ENCODE data around the gene SLC24A4.
"Not testable (repeated sequence)": the region's sequence is repeated elsewhere in the genome, so short reads cannot be mapped to it uniquely, and the experiment has no call there.

SLC24A4 gene

GRCh38 chr14:92387578-92387977 is 64.6 kb downstream of the SLC24A4 start:
- Histone ChIP-seq H3K4me3 (ENCODE audit: extremely low read depth, insufficient read depth, low read length, poor library complexity, severe bottlenecking) (no peak overlapping the region), H3K9me3 (ENCODE audit: control insufficient read depth, low read length) (no peaks in the 10 kb centered on the region), H3K36me3 (ENCODE audit: control insufficient read depth, insufficient read depth, low read length) (no peaks in the 10 kb centered on the region), H3K27ac (ENCODE audit: low read depth, low read length, severe bottlenecking) (no peak overlapping the region), H3K4me1 (ENCODE audit: control insufficient read depth, insufficient read depth, low read length, poor library complexity, severe bottlenecking) (no peaks in the 10 kb centered on the region)
- no CpG with 5 or more reads among the region's 1 CpG for WGBS, 2 experiments (ENCODE audit: insufficient coverage in 2 of 2)

GRCh38 chr14:92389598-92390158 is 66.7 kb downstream of the SLC24A4 start:
- H3K36me3 ChIP-seq (ENCODE audit: control insufficient read depth, insufficient read depth, low read length) = no peaks in the 10 kb centered on the region
- no peak overlapping the region for H3K4me3 ChIP-seq (ENCODE audit: extremely low read depth, insufficient read depth, low read length, poor library complexity, severe bottlenecking)
- H3K9me3 ChIP-seq (ENCODE audit: control insufficient read depth, low read length) = no peaks in the 10 kb centered on the region
- WGBS, 2 experiments (ENCODE audit: insufficient coverage in 2 of 2) = 77 to 83% methylated on average over 10 to 12 of the region's 12 CpGs
- H3K27ac ChIP-seq (ENCODE audit: low read depth, low read length, severe bottlenecking) = no peak overlapping the region
- H3K4me1 ChIP-seq (ENCODE audit: control insufficient read depth, insufficient read depth, low read length, poor library complexity, severe bottlenecking) = no peaks in the 10 kb centered on the region

GRCh38 chr14:92391726-92392125 is 68.8 kb downstream of the SLC24A4 start:
- H3K27ac ChIP-seq (ENCODE audit: low read depth, low read length, severe bottlenecking) = no peak overlapping the region

GRCh38 chr14:92392711-92393110 is 69.7 kb downstream of the SLC24A4 start:
- H3K4me1 ChIP-seq (ENCODE audit: control insufficient read depth, insufficient read depth, low read length, poor library complexity, severe bottlenecking) = peaks cover 7% of the 10 kb centered on the region
- H3K9me3 ChIP-seq (ENCODE audit: control insufficient read depth, low read length) = no peaks in the 10 kb centered on the region
- H3K27ac ChIP-seq (ENCODE audit: low read depth, low read length, severe bottlenecking) = no peak overlapping the region
- no peak overlapping the region for H3K4me3 ChIP-seq (ENCODE audit: extremely low read depth, insufficient read depth, low read length, poor library complexity, severe bottlenecking)
- WGBS, 2 experiments (ENCODE audit: insufficient coverage in 2 of 2) = 96 to 99% methylated on average over 9 of the region's 9 CpGs
- H3K36me3 ChIP-seq (ENCODE audit: control insufficient read depth, insufficient read depth, low read length) = no peaks in the 10 kb centered on the region

More at GRCh38 chr14:92391726-92392125, 68.8 kb downstream of the SLC24A4 start:
- Histone ChIP-seq H3K4me3 (ENCODE audit: extremely low read depth, insufficient read depth, low read length, poor library complexity, severe bottlenecking) (no peak overlapping the region), H3K36me3 (ENCODE audit: control insufficient read depth, insufficient read depth, low read length) (no peaks in the 10 kb centered on the region), H3K4me1 (ENCODE audit: control insufficient read depth, insufficient read depth, low read length, poor library complexity, severe bottlenecking) (no peaks in the 10 kb centered on the region), H3K9me3 (ENCODE audit: control insufficient read depth, low read length) (no peaks in the 10 kb centered on the region)
- WGBS, 2 experiments (ENCODE audit: insufficient coverage in 2 of 2) = 87 to 93% methylated on average over 7 to 9 of the region's 10 CpGs

GRCh38 chr14:92397150-92397952 is 74.4 kb downstream of the SLC24A4 start:
- Histone ChIP-seq H3K4me3 (ENCODE audit: extremely low read depth, insufficient read depth, low read length, poor library complexity, severe bottlenecking) (no peak overlapping the region), H3K4me1 (ENCODE audit: control insufficient read depth, insufficient read depth, low read length, poor library complexity, severe bottlenecking) (peaks cover 22% of the 10 kb centered on the region), H3K36me3 (ENCODE audit: control insufficient read depth, insufficient read depth, low read length) (no peaks in the 10 kb centered on the region), H3K9me3 (ENCODE audit: control insufficient read depth, low read length) (no peaks in the 10 kb centered on the region), H3K27ac (ENCODE audit: low read depth, low read length, severe bottlenecking) (no peak overlapping the region)
- WGBS, 2 experiments (ENCODE audit: insufficient coverage in 2 of 2) = 47 to 53% methylated on average over 6 of the region's 9 CpGs

GRCh38 chr14:92397953-92398564 is 75.1 kb downstream of the SLC24A4 start:
- H3K9me3 ChIP-seq (ENCODE audit: control insufficient read depth, low read length) = peaks cover 5% of the 10 kb centered on the region
- WGBS, 2 experiments (ENCODE audit: insufficient coverage in 2 of 2) = 84 to 87% methylated on average over 9 of the region's 9 CpGs

GRCh38 chr14:92398888-92399636 is 76.1 kb downstream of the SLC24A4 start:
- peaks cover 5% of the 10 kb centered on the region for H3K9me3 ChIP-seq (ENCODE audit: control insufficient read depth, low read length)
- 91% methylated on average over 4 of the region's 7 CpGs for WGBS, 2 experiments (ENCODE audit: insufficient coverage in 2 of 2)
- H3K27ac ChIP-seq (ENCODE audit: low read depth, low read length, severe bottlenecking) = no peak overlapping the region
- no peak overlapping the region for H3K4me3 ChIP-seq (ENCODE audit: extremely low read depth, insufficient read depth, low read length, poor library complexity, severe bottlenecking)
- peaks cover 22% of the 10 kb centered on the region for H3K4me1 ChIP-seq (ENCODE audit: control insufficient read depth, insufficient read depth, low read length, poor library complexity, severe bottlenecking)
- no peaks in the 10 kb centered on the region for H3K36me3 ChIP-seq (ENCODE audit: control insufficient read depth, insufficient read depth, low read length)

More at GRCh38 chr14:92397953-92398564, 75.1 kb downstream of the SLC24A4 start:
- peaks cover 22% of the 10 kb centered on the region for H3K4me1 ChIP-seq (ENCODE audit: control insufficient read depth, insufficient read depth, low read length, poor library complexity, severe bottlenecking)
- no peak overlapping the region for H3K4me3 ChIP-seq (ENCODE audit: extremely low read depth, insufficient read depth, low read length, poor library complexity, severe bottlenecking)
- H3K27ac ChIP-seq (ENCODE audit: low read depth, low read length, severe bottlenecking) = no peak overlapping the region
- H3K36me3 ChIP-seq (ENCODE audit: control insufficient read depth, insufficient read depth, low read length) = no peaks in the 10 kb centered on the region

- Histone ChIP-seq H3K4me1 (ENCODE audit: control insufficient read depth, insufficient read depth, low read length, poor library complexity, severe bottlenecking) (peaks cover 22% of the 10 kb centered on the region), H3K27ac (ENCODE audit: low read depth, low read length, severe bottlenecking) (no peak overlapping the region), H3K36me3 (ENCODE audit: control insufficient read depth, insufficient read depth, low read length) (no peaks in the 10 kb centered on the region), H3K9me3 (ENCODE audit: control insufficient read depth, low read length) (peaks cover 5% of the 10 kb centered on the region), H3K4me3 (ENCODE audit: extremely low read depth, insufficient read depth, low read length, poor library complexity, severe bottlenecking) (no peak overlapping the region)
- WGBS, 2 experiments (ENCODE audit: insufficient coverage in 2 of 2) = 50 to 60% methylated on average over 3 to 4 of the region's 7 CpGs
Observed at GRCh38 chr14:92400579-92401444, 77.8 kb downstream of the SLC24A4 start.

GRCh38 chr14:92401561-92401960 is 78.6 kb downstream of the SLC24A4 start:
- WGBS, 2 experiments (ENCODE audit: insufficient coverage in 2 of 2) = no CpG with 5 or more reads among the region's 3 CpGs
- no peak overlapping the region for H3K27ac ChIP-seq (ENCODE audit: low read depth, low read length, severe bottlenecking)

GRCh38 chr14:92402500-92402899 is 79.5 kb downstream of the SLC24A4 start:
- peaks cover 15% of the 10 kb centered on the region for H3K9me3 ChIP-seq (ENCODE audit: control insufficient read depth, low read length)
- 83 to 100% methylated on average over 1 of the region's 1 CpG for WGBS, 2 experiments (ENCODE audit: insufficient coverage in 2 of 2)

More at GRCh38 chr14:92401561-92401960, 78.6 kb downstream of the SLC24A4 start:
- Histone ChIP-seq H3K4me3 (ENCODE audit: extremely low read depth, insufficient read depth, low read length, poor library complexity, severe bottlenecking) (no peak overlapping the region), H3K4me1 (ENCODE audit: control insufficient read depth, insufficient read depth, low read length, poor library complexity, severe bottlenecking) (peaks cover 22% of the 10 kb centered on the region), H3K9me3 (ENCODE audit: control insufficient read depth, low read length) (peaks cover 13% of the 10 kb centered on the region), H3K36me3 (ENCODE audit: control insufficient read depth, insufficient read depth, low read length) (no peaks in the 10 kb centered on the region)

More at GRCh38 chr14:92402500-92402899, 79.5 kb downstream of the SLC24A4 start:
- not testable (repeated sequence) for H3K4me3 ChIP-seq (ENCODE audit: extremely low read depth, insufficient read depth, low read length, poor library complexity, severe bottlenecking); H3K27ac ChIP-seq (ENCODE audit: low read depth, low read length, severe bottlenecking); H3K36me3 ChIP-seq (ENCODE audit: control insufficient read depth, insufficient read depth, low read length)
- peaks cover 17% of the 10 kb centered on the region for H3K4me1 ChIP-seq (ENCODE audit: control insufficient read depth, insufficient read depth, low read length, poor library complexity, severe bottlenecking)

Measured in mesodermal cell (in vitro differentiated cells).